GM20000 (cell line): ENCODE measurements around the gene CMBL.
"Not testable (repeated sequence)": the region's sequence is repeated elsewhere in the genome, so short reads cannot be mapped to it uniquely, and the experiment has no call there.

ENCODE experiments used
- DNase-seq: peaks from one replicate; pipeline ENCODE4 v3.0.0; 2012; ENCODE audit warnings: low spot score
- TF ChIP-seq, protein P1 (sequence below): IDR thresholded peaks from 2 replicates; pipeline ENCODE4 v1.5.1; 2012; ENCODE audit warnings: mild to moderate bottlenecking, control low read depth; ENCODE audit errors: extremely low read depth, missing control alignments

CMBL gene

DNA sequence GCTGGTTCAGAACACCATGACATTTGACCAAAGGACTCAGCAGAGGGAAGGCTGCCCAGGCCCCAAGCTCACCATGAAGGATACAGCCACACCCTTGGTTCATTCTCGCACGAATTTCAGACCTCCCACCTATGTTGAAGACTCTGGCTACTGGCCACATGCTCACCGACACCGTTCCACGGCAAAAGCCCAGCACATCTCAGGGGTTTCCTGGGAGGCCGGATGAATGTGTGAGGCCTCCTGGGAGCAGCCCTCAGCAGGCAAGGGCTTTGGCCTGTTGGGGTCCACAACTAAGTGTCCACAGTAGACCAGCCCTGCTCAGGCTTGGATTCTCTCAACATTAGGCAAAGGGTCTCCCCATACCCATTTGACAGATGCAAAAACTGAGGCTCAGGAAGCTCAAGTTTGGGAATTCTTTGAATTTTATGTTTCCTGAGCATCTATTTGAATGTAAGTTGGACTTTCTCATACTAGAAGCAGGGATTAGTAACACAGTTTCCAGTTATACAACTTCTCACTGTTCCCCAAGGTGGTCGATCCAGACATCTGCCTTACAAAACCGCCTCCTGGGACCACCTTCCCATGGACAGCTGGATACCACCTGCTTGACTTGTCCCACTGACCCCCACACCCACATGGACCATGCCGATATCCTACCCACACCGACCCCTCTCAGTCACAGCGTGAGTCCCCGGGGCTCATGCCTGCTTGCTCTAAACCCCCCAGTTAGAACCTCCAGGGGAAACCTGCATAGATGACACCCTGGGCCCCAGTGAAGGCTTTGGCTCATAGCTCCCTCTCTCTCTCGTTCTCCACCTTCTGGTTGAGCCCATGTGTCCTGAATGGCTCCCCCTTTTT lies 29.7 kb downstream of the CMBL start:
- DNase-seq = no peak
- TF ChIP-seq, protein P1, sequence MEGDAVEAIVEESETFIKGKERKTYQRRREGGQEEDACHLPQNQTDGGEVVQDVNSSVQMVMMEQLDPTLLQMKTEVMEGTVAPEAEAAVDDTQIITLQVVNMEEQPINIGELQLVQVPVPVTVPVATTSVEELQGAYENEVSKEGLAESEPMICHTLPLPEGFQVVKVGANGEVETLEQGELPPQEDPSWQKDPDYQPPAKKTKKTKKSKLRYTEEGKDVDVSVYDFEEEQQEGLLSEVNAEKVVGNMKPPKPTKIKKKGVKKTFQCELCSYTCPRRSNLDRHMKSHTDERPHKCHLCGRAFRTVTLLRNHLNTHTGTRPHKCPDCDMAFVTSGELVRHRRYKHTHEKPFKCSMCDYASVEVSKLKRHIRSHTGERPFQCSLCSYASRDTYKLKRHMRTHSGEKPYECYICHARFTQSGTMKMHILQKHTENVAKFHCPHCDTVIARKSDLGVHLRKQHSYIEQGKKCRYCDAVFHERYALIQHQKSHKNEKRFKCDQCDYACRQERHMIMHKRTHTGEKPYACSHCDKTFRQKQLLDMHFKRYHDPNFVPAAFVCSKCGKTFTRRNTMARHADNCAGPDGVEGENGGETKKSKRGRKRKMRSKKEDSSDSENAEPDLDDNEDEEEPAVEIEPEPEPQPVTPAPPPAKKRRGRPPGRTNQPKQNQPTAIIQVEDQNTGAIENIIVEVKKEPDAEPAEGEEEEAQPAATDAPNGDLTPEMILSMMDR = no peak

DNA sequence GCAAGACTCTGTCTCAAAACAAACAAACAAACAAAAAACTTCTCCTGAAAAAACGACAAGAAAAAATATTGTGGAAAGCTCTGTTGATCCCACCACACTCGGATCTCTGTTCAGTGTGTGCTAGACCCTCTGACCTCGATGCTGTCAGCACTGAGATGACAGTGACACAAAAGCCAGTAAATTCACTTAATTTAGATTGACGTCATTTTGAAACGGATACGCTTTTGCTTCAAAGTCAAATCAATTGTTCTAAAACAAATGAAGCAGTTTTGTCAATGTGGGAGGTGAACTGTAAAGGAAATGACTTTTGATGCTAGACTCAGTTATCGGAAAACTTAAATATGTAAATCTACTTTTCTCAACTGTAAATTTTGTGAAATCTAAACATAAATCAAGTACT lies 31.0 kb downstream of the CMBL start:
- TF ChIP-seq, protein P1 = no peak
- no peak for DNase-seq

DNA sequence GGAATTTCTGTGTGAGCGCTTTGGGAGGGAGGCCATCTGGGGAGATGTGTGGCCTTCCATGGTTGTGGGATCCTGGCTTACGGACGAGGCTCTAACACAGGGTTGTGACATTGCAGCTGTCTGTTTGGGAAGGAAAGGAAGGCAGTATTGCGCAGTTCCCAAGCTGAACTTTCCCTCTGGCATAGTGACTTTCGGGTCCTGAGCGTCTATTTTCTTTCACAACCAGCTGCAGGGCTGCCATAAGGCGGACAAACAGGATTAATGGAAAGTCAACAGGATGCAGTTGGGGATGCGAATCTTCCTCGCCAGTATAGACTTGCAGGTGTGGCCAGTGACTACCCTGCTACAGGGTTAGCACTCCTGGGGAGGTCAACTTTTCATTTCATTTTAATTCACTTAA lies 31.7 kb downstream of the CMBL start:
- TF ChIP-seq, protein P1 = no peak
- no peak for DNase-seq

DNA sequence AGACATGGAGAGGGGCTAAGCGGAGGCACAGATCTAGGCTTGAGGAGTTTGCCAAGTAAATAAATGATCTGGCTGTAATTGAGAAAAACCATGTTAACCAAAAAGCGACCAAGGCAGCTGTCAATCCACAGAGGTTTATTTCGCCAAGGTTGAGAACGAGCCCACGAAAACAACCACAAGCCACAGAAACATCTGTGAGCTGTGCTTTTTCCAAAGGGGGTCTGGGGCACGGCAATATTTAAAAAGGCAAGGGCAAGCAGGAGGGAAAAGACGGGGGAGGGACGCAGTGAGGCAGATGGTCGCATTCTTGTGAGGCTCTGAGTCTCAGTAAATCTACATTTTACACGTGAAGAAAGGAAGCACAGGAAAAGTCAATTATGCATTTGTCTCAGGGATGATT lies 32.2 kb downstream of the CMBL start:
- DNase-seq = no peak
- TF ChIP-seq, protein P1 = no peak

DNA sequence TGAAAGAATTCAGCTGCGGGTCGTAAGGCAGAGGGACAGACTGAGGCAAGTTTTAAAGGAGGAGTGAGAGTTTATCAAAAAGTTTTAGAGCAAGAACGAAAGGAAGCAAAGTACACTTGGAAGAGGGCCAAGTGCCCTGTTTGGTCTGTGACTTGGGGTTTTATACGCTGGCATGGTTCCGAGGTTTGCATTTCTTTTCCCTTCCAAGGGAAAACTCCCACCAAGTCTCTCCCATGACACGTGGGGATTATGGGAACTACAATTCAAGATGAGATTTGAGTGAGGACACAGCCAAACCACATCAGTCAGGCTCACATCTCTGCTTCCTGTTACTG lies 34.9 kb downstream of the CMBL start:
- DNase-seq = not testable (repeated sequence)

DNA sequence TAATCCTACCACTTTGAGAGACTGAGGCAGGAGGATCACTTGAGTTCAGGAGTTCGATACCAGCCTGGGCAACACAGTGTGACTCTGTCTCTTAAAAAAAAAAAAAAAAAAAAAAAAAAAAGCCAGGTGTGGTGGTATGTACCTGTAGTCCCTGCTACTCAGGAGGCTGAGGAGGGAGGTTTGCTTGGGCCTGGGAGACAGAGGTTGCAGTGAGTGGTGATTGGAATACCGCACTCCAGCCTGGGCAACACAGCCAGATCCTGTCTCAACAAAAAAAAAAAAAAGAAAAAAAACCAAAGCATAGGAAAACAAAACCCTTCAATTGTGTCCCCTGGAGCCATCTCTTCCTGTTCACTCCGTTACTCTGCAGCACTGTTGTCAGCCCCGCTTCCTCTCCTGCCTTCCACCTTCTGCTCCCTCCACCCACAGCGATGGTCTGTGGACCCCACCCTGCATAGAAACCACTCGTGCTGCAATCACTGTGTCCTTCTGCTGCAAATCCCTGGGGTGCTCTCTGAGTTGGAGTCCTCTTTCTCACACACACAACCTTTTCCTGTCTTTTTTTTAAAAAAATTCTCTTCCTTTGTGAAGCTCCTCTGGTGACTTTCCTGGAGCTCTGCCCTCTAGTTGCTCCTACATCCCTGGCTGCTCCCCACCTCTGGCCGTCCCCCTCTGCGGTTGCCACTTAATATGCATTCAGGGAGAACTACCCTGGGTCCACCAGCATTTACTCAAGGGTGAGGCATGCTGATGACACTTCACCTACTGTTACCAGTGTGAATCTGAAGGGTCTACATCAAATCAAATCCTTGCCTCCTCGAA lies 35.4 kb downstream of the CMBL start:
- no peak for DNase-seq
- TF ChIP-seq, protein P1 = no peak

DNA sequence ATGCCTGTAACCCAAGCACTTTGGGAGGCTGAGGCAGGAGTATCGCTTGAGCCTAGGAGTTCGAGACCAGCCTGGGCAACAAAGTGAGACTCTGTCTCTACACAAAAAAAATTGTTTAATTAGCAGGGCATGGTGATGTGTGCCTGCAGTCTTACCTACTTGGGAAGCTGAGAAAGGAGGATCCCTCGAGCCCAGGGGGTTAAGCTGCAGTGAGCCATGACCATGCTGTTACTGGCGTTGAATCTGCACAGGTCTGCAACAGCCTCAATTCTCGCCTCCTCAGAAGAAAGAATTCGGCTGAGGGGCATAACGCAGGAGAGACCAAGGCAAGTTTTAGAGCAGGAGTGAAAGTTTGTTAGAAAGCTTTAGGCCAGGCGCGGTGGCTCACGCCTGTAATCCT lies 39.6 kb downstream of the CMBL start:
- TF ChIP-seq, protein P1 = no peak
- DNase-seq = no peak
